KOPT-K1 (cell line): ENCODE data around the gene IRAK2.

Source experiments
- H3K27ac ChIP-seq: fragments of 200-600 bp; sonication (generic); 2 replicates; pipeline ENCODE4 v1.5.1; 2016; ENCODE audit warnings: antibody characterized with exemption, mild to moderate bottlenecking, low read depth, low read length; ENCODE audit not compliant: poor library complexity, severe bottlenecking
- H3K36me3 ChIP-seq: fragments of 200-600 bp; sonication (generic); 2 replicates; pipeline ENCODE4 v1.5.1; 2017; ENCODE audit warnings: antibody characterized with exemption, mild to moderate bottlenecking, low read length, moderate library complexity; ENCODE audit not compliant: insufficient read depth
- H3K9me3 ChIP-seq: fragments of 200-600 bp; sonication (generic); 2 replicates; pipeline ENCODE4 v1.5.1; 2017; ENCODE audit warnings: antibody characterized with exemption, low read length, mild to moderate bottlenecking; ENCODE audit not compliant: insufficient read depth, poor library complexity, severe bottlenecking

The IRAK2 gene

DNA sequence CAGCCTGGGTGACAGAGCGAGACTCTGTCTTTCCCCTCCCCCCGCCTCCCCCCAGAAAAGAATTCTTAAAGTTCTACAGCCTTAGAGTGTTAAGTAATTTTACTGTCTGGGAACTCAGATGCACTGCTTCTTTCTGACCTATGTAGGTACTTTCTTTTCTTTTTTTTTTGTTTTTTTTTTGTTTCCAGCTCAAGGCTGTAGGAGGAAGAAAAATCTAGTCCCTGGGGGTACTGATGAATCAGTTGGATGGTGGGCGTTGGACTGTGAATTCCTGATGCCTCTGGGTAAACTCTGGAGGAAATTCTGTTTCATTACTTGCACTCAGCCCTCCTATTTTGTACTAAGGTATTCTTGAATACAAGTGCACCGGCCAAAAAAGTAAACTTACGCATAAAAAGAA, 117.2 kb downstream of the IRAK2 start:
- Histone ChIP-seq H3K27ac (no peak overlapping the region), H3K36me3 (peaks cover 99% of the 10 kb centered on the region), H3K9me3 (no peaks in the 10 kb centered on the region)

DNA sequence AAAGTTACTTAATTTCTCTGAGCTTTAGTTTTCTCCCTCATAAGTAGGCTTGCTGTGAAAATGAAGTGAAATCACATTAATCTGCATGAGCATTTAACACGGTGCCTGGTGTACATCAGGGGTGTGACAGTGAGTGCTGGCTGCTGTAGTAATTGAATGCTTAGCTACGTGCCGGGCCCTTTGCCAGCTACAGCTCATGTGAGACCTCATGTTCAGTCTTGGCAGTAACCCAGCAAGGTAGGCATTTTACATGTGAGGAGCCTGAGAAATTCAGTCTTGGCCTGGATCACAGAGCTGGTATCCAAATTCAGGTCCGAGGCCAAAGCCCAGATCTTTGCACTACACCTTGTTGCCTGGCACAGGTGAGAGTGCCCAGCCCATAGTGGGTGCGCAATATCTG, 118.9 kb downstream of the IRAK2 start:
- H3K9me3 ChIP-seq, result no peaks in the 10 kb centered on the region
- H3K36me3 ChIP-seq, result peaks cover 99% of the 10 kb centered on the region
- H3K27ac ChIP-seq, result no peak overlapping the region

DNA sequence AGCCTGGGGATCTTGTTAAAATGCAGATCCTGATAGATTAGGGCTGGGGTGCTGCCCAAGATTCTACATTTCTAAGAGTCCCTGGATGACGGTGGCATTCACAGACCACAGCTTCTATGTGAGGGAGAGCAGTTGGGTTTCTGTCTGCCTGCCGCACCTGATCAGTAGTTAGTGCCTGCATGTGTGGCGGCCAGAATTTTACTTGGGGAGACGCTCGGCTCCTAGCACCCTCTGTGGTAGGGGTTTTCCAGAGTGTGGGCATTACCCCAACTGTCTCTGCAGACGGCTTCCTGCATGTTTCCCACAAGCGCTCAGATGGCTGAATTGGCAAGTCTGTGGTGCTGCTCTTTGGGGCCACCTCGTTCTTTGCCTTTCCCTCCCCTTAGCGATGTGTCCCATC, 119.8 kb downstream of the IRAK2 start:
- no peak overlapping the region for H3K27ac ChIP-seq
- peaks cover 99% of the 10 kb centered on the region for H3K36me3 ChIP-seq
- H3K9me3 ChIP-seq, result no peaks in the 10 kb centered on the region

DNA sequence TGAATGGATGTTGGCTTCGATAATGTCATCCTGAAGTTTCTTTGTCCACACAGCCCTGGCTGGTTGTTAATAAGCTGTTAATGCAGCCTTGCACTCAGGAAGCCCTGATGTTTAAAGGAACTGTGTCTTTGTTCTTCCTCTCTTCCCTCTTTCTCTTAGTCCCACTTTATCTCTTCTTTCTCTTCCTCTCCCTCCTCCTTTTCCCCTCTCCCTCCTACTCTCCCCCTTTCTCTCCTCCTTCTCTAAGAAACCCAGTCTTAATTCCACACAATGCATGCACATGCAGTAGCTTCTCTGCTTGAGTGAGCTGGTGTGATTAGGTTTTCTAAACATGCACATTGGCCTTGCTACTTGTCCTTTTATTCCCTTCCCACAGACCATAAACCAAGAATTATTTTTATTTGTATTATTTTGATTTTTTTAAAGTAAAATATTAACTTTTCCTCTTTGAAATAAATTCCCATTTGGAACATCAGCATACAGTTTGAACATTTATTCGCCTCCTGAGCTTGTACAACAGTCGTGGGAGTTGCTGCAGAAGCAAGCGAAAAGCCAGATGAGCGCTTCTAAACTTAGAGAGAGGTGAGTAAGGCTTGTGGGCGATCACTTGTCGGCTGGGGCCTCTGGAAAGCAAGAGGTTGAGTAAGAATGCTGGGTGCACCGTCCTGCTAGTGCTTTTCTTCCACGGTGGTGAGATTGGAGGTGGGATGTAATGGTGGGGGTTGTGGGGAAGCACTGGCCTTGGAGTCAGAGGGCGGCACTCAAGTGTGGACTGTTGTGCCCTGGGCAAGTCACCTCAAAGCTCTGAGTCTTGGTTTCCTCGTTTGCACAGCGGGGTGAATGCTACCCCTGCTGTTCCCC, 120.8 kb downstream of the IRAK2 start:
- Histone ChIP-seq H3K9me3 (no peaks in the 10 kb centered on the region), H3K36me3 (peaks cover 99% of the 10 kb centered on the region), H3K27ac (no peak overlapping the region)

DNA sequence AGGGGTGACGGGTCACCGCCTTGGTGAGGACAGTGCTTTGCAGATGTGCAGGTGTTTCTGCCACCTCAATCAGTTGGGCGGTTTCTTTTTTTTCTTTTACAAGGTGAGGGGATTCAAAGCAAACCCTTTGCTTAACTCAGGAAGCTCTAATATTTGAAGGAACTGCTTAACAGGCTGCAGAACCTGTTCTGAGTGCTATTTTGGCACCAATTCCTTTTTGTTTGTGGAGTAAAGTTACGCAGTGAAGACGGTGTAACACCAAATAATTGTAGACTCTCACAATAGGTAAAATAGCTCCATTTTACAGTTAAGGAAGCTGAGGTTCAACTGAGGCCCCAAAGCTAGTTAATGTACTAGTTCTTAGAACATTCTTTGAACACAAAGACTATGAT, 121.4 kb downstream of the IRAK2 start:
- H3K36me3 ChIP-seq, result peaks cover 99% of the 10 kb centered on the region
- H3K9me3 ChIP-seq, result no peaks in the 10 kb centered on the region
- H3K27ac ChIP-seq, result no peak overlapping the region

DNA sequence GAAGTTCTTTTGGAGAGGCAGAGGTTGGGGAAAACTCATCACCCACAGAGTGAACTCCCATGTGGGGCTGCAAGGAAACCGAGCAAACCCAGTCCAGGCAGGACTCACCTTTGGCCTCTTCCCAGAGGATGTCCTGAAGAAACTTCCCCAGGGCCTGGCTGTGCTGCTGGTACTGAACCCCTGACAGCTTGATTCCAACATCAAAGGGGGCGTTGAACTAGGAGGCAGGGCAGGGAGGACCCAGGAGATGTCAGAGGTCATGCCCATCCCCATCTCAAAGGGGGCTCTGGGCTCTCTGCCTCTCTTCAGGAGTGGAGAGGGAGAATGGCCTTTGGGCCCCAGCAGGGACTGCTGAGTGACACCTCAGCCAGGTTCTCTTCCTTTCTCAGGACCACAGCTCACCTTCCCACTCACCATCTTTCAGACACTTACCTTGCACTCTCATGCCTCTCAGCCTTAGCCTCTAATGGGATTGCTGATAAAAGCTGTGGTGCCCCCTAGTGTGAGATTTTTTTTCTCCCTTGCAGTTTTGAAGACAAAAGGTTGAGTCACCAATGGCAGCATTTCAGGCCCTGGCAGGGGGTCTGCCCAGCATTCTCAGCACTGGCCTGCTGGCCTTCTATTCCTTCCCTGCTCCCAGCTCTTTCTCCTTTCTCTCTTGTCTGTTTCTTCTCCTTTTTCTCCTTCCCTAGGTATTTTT, 122.0 kb downstream of the IRAK2 start:
- Histone ChIP-seq H3K36me3 (peaks cover 99% of the 10 kb centered on the region), H3K27ac (no peak overlapping the region), H3K9me3 (no peaks in the 10 kb centered on the region)

DNA sequence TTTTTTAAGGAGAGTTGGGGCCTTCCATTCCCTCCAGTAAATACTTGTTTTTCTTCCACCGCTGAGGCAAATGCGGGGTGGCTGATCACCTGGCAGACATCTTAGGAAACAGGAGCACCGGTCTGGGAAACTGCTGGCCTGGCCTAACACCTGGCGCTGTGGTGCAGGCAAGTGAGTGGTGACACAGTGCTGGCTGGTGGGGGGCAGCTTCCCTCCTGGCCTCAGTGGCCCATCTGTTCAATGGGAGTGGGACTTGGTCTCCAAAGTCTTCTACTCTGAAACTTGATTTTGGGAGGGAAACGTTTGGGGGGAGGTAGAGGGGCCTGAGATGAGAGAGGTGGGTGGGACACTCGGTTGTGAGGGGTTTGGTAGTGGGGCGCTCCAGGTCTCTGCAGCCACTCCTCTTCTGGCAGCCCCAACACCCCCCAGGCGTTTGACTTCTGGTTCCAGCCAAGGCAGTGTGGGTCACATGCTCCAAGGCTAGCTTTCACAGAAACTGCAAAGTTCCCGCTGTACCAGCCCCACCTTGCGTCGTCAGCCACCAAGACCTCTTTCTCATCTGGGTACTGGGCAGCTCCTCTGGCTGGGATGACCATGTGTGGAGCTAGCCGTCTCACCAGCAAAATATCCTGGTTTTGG, 123.3 kb downstream of the IRAK2 start:
- peaks cover 99% of the 10 kb centered on the region for H3K36me3 ChIP-seq
- no peak overlapping the region for H3K27ac ChIP-seq
- no peaks in the 10 kb centered on the region for H3K9me3 ChIP-seq

DNA sequence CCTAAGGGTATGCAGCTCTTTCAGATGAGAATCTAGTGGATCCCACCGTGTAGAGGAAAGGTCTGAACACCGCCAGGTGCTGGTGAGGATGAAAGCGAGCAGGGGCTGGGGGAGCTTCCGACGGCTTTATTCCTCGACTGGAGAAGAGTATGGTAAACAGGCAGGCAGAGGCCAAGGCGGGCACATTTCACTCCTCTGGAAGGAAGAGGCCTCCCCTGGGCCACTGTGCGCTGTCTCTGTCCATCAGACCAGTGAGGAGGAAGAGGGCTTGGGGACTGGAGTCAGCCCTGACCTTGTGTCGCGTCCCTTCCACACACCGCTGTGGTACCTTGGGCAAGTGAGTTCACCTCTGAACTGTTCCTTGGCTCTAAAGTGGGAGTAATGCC, 123.8 kb downstream of the IRAK2 start:
- H3K9me3 ChIP-seq, result no peaks in the 10 kb centered on the region
- peaks cover 99% of the 10 kb centered on the region for H3K36me3 ChIP-seq
- H3K27ac ChIP-seq, result no peak overlapping the region

DNA sequence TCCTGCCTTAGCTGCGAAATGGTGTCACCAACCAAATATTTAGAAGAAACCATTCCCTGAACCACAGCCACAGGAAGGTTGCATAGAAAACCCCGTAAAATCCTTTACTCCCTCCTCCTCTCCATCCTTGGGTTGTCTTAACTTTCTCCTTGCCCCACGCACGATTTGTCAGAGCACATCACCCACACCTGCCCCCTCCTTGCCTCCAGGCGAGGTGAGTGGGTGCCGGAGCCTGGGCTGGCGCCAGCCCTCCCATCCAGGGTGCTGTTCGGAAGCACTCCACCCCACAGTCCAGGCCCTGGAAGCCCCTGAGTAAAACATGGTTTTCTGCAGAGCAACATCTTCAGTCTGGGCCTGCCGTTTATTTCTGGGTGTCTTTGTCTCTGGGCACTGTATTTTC, 124.4 kb downstream of the IRAK2 start:
- H3K36me3 ChIP-seq, result peaks cover 99% of the 10 kb centered on the region
- no peaks in the 10 kb centered on the region for H3K9me3 ChIP-seq

DNA sequence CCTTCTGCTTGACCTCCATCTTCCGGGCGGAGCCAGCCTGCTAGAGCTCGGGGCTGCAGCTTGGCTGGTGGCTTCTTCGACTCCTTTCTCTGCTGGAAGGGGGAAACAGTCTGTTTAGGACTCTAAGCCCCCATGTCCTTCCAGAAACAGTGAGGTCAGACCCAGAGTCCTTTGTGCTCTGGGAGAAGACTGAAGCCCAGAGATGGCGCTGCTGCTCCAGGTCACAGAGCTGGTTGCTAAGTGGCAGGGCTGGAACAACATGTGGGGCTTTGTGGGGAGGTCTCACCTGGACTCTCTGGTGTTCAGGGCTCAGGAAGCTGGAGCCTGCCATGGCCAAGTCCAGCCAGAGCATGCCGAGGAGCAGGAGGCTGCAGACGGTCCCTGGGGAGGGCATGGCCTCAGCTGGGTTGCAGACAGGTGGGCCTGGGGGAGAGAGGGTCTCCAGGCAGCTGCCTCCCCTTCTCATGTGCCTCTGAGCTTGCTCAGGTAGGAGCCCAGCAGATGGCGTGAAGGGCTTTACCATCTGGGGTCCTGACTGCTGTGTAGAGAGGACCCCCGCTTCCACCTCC, 125.2 kb downstream of the IRAK2 start:
- Histone ChIP-seq H3K36me3 (peaks cover 99% of the 10 kb centered on the region), H3K27ac (no peak overlapping the region), H3K9me3 (no peaks in the 10 kb centered on the region)

More for the DNA sequence above, 124.4 kb downstream of the IRAK2 start:
- no peak overlapping the region for H3K27ac ChIP-seq

DNA sequence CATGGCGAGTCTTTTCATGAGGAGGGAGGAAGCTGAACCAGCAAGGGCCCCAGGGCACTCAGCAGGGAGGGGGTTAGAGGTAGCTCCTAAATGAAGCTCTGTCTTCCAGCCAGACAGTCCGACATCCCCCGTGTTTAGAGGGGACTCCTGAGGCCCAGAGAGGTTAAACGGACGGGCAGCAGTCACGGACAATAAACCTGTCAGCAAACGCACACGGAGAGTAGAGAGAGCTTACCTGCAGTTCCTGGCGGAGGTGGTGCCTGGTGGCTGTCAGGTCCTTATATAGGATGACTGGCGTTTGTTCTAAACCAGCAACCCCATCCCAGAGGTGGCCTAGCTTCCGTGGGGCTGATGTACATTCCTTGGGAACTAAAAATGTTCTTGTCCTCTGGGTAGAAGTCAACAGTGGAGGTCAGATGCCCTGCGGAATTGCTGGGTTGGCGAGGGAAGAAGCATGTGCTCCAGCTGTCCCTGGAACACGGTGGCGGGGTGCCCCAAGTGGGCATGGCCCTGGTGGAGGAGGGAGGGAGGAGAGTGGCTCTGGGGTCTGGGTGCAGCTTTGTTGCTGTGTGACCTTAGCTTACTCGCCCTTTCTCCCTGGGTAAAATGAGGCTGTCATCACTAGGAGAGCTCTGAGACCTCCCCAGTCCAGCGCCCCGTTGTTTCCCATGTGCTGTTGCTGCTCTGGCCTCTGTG, 125.9 kb downstream of the IRAK2 start:
- Histone ChIP-seq H3K27ac (no peak overlapping the region), H3K36me3 (peaks cover 100% of the 10 kb centered on the region), H3K9me3 (no peaks in the 10 kb centered on the region)

DNA sequence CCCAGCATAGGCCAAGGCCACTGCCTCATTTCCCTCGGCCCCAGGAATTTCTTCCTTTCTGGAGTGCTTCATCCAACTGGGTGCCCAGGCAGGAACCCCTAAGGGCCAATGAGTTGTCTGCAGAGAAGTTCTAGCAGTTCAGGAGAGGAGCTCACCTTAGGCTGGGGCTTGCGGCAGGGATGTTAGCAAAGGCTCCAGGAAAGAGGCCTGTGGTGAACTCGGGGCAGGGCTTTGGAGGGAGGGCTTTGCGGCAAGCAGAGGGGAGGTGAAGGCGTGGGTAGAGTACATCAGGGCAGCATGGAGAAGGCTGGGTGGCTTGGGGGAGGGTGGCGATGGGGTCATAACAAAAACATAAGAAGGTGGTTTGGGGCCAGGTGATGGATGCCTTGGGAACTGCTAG, 126.9 kb downstream of the IRAK2 start:
- no peaks in the 10 kb centered on the region for H3K9me3 ChIP-seq
- H3K27ac ChIP-seq, result no peak overlapping the region
- peaks cover 98% of the 10 kb centered on the region for H3K36me3 ChIP-seq

DNA sequence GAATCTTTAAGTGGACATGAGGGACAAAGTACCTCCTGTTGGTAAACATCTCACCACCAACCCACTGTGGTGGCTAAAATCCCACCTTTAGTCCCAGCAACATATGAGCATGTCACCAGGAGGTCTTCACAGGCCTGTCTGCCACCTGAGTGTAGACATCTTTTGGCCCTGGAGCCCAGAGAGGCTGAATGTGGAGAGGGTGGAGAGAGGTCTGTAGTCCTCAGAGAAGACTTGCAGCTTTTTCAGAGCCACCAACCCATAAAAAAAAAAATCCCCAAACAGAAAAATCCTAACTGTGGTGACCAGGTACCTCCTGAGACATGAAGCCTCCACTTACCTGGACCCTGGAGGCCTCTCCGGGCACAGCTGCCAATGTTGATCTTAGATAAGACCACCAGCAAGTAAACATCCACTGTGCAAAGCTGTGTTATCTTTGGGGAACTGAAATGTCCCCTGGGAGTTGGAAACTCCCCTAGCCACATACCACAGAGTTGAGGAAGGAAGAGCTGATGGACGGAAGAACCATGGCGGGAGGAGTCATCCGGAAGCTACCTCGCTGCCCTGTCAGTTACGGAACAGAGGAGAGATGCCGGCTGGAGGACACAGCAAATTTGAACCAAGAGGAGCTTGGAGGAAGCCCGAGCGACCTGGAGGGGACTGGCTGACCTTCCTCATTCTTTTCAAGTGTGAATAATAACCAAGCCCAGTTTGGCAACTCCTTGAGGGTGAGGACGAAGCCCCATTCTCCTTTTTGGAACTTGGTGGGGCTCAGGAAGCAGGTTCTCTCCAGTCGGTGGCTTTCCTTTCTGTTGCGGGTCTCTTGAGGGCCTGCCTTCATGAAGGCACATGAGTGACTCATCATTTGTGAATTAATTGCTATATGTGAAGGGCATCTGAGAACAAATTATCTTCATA, 128.0 kb downstream of the IRAK2 start, which contains the start of gene GHRL:
GHRL (minus strand) TSS at position 443 of the 915 bp plus-strand sequence. CDS start 2,767 bp downstream, outside the sequence.
- Histone ChIP-seq H3K36me3 (peaks cover 92% of the 10 kb centered on the region), H3K9me3 (no peaks in the 10 kb centered on the region), H3K27ac (no peak within 1 kb of the TSS)
